ENCODE measurements around the gene HERPUD2. TPM values are rescaled to one million over a fixed set of nuclear protein-coding genes. Genes with fewer than 3 reads are reported as not detected.
A peak's percentile ranks its signal among the peaks of the same experiment; 100 is the strongest.
"Not testable (repeated sequence)": the region's sequence is repeated elsewhere in the genome, so short reads cannot be mapped to it uniquely, and the experiment has no call there.

The HERPUD2 gene
- total RNA-seq, 1 donor from 2014 or later = 13.5 TPM

GRCh38 chr7:35645691-35646090 is 49.2 kb downstream of the HERPUD2 start:
- DNase-seq = no peak
- intact Hi-C loops (cut with DNase I) = no loop called here
- no peak for ATAC-seq (ENCODE audit: poor library complexity)

DNA sequence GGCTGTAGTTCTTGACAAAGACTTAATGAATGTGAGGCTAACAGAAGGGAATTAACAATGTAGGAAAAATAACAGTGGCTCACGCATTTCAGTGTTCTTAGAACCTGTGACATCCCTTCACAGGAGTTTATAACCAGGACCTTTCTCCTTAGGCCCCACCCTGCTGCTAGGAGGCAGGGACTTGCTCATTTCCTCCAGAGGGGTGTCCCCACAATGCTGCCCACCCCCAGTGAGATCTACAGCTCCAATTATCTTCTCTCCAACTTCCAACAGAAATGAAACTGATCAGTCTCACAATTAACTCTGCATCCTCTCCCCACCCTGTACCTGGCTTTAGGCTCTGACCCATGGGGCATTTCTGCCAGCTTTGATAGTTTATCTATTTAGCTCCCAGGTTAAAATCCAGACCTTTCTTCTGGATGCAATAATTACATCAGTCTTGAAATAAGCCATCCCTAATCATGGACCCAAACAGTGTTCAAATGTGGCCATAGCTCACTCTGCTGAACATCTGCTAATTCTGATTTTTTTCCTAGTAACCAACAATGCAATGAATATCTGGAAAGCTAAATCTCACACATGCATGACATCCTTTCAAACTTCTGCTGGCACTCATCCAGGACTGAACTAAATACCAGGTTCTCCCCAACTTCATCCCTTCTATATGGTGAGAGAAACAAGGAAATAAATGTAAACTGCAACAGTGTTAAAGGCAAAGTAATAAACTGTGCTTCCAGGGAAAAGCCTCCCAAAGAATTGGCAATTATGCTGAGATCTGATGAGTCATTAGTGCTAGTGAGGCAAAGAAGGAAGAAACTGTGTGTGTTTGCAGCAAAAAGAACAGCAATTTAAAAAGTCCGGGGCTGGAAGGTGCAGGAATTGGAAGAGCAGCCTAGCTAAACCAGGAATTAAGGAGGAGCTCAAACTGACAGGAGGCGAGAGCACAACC is 64.6 kb downstream of the HERPUD2 start:
- intact Hi-C loops (cut with DNase I) = no loop called here
- ATAC-seq (ENCODE audit: poor library complexity) (no peak), DNase-seq (no peak)

DNA sequence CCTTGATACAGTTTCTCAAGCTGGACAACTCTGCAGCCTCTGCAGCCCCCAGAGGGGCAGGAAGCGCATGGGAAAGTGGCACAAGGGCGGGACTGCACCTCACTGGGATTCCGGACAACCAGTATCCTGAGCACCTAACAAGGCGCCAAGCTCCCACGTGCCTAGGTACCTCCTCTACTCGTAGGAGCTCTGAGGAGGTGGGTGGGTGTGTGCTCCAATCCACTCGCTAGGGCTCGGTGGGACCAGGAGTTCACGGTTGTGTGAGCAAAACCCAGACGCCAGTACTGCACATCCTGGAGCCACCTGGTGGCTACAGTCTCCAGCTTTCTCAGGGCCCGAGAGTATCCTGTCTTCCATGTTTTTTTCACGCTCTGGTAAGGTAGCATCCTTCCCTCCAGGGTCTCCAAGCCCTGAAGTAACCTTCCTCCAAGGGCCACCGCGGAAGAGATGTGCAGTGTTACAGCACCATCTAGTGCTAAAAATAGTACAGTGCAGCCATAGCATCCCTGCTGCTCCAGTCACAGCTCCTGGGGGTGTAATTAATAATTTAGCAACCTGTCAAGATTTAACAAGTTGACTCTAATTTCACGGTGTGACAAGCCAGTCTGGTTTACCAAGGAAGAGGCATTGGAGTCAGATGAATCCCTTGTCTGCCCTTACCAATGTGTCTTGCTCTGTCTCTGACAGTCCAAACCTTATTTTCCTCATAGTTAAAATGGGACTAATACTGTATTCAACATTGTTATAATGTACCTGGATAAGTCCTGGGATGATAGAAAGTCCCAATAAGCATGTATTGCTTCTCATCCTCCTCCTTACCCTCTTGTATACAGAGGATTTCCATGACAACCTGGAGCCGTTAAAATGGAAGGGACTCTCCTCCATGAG is 70.4 kb downstream of the HERPUD2 start:
- ATAC-seq (ENCODE audit: poor library complexity) (peak; percentile 90), DNase-seq (no peak)
- intact Hi-C loops (cut with DNase I) = no loop called here

DNA sequence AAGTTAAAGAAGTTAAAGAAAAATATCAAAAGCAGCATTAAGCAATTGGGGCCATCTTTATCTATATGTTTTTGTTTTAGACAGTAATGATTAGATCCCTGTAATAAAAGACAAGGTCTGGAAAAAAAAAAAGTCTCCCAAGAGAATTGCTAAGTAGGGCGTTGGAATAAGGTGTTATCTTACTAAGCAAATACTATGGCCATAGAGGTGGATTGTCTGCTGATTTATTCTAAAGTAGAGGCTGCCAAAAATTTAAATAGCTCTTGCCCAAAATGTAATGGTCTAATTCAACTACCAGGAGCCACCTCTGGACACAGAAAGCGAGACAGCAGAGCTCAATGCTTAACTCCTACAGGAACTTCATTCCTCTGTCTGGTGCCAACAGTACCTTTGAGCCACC is 71.6 kb downstream of the HERPUD2 start:
- no peak for DNase-seq
- ATAC-seq (ENCODE audit: poor library complexity) = no peak
- intact Hi-C loops (cut with DNase I) = no loop called here

DNA sequence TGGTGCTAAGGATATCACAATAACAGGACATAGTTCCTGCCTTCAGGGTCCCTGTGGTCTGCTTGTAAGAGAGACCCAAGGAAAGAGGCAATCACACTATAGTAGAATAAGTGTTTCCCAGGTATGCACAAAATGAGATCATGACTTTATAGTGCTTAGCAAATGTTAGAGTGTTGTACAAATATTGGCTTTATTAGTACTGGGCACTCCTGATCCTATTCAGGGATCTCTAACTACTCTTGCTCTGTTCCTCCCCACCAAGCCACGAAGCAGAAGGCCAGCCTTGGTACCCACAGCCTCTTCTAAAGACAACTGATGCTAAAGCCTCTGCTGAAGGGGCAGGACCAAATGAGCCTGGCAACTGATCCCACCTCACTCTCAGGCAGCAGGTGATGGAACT is 75.1 kb downstream of the HERPUD2 start:
- ATAC-seq (ENCODE audit: poor library complexity) = no peak

GRCh38 chr7:35617041-35617440 is 77.9 kb downstream of the HERPUD2 start:
- DNase-seq = no peak
- ATAC-seq (ENCODE audit: poor library complexity) = no peak
- intact Hi-C loops (cut with DNase I) = no loop called here

More for the DNA sequence above, 75.1 kb downstream of the HERPUD2 start:
- no peak for DNase-seq
- intact Hi-C loops (cut with DNase I) = no loop called here

DNA sequence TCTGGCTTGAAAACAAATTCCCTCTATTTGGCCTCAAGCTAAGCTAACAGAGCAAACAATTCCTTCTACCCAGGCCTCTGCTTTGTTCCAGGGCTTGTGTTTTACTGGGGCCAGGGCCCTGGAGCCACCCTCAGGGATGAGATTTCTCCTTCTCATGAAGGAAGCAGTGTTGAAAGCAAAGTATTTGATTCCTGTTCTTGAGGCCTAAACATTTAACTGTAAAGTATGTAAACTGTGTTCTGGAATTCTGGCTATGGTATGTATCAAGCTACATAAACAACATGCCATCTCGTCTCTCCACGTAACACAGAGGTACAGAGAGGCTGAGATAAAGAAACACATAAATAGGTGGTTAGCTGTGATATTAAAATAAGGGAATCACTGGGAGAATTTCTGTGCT is 81.8 kb downstream of the HERPUD2 start:
- DNase-seq (no peak), ATAC-seq (ENCODE audit: poor library complexity) (no peak)
- intact Hi-C loops (cut with DNase I) = no loop called here

DNA sequence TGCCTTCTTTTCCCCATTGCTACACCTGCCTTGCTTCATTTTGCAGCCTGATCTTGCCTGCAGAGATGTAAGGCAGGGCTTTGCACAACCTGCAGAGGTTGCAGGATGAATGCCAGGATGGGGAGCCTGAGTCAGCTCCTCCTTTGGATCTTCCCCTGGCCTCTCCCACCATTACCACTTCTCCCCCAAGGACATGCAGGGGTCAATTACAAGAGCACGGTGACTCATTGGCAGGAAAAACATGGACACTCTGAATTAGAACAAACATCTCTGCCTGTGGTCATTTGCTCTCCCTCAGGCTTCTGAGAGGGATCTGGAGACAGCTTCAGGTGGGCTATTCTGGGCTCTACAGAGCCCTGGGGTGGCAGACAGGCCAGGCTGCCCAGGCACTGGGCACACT is 89.2 kb downstream of the HERPUD2 start:
- ATAC-seq (ENCODE audit: poor library complexity) (no peak), DNase-seq (no peak)
- intact Hi-C loops (cut with DNase I) = no loop called here

GRCh38 chr7:35604595-35604994 is 90.3 kb downstream of the HERPUD2 start:
- DNase-seq = no peak
- intact Hi-C loops (cut with DNase I) = no loop called here
- peak; percentile 46 for ATAC-seq (ENCODE audit: poor library complexity)

DNA sequence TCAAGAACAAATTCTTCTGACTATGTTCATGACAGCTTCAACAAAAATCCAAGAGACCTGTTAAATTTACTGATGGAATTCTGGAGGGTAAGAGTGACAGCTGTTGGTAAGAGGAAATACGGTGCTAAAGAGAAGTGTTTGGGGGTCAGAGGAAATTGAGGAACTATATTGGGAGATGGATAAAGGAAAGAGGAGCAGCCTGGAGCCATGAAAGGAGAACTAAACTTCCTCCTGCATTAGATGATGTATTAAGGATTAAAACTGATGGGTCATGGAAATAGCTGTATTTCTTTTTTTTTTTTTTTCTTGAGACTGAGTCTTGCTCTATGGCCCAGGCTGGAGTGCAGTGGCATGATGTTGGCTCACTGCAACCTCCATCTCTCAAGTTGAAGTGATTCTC is 95.3 kb downstream of the HERPUD2 start:
- ATAC-seq (ENCODE audit: poor library complexity) (peak; percentile 25), DNase-seq (no peak)
- intact Hi-C loops (cut with DNase I) = no loop called here

- intact Hi-C loops (cut with DNase I) = no loop called here
- no peak for DNase-seq
- ATAC-seq (ENCODE audit: poor library complexity) = no peak
These were observed 95.9 kb downstream of the HERPUD2 start for GRCh38 chr7:35599061-35599460.

DNA sequence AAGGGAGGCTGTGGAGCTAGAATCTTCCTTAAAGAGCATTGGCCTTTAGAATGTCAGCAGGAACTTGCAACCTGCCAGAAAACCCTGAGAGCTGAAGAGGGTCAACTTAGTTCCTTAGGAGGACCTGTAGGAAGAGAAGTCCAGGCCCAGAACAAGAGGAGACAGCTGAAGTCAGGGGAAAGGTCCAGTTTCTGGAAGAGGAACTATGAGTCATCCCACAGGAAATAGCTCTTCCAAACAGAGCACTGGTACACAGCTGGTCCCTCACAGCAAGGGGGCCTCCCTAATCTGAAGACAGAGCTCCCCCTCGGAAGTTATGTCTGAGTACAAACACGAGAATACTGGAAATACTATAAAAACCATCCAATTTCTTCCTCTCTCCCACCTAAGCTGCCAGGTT is 98.9 kb downstream of the HERPUD2 start:
- DNase-seq (no peak), ATAC-seq (ENCODE audit: poor library complexity) (peak; percentile 76)
- intact Hi-C loops (cut with DNase I) = no loop called here

GRCh38 chr7:35593899-35594298 is 101.0 kb downstream of the HERPUD2 start:
- intact Hi-C loops (cut with DNase I) = no loop called here
- no peak for ATAC-seq (ENCODE audit: poor library complexity)
- no peak for DNase-seq

- DNase-seq = no peak
- intact Hi-C loops (cut with DNase I) = no loop called here
- ATAC-seq (ENCODE audit: poor library complexity) = no peak
These were observed 106.3 kb downstream of the HERPUD2 start for GRCh38 chr7:35588647-35589046.

- no peak for DNase-seq
- intact Hi-C loops (cut with DNase I) = no loop called here
- no peak for ATAC-seq (ENCODE audit: poor library complexity)
These were observed 109.9 kb downstream of the HERPUD2 start for GRCh38 chr7:35584990-35585389.

- DNase-seq; ATAC-seq (ENCODE audit: poor library complexity); intact Hi-C loops (cut with DNase I): not testable (repeated sequence)
These were observed 110.4 kb downstream of the HERPUD2 start for GRCh38 chr7:35584533-35584932.
